Measurements from ENCODE around the gene GLTPD2. TPM values are rescaled to one million over a fixed set of nuclear protein-coding genes. Genes with fewer than 3 reads are reported as not detected.

GLTPD2 gene
- total RNA-seq, 4 donors from 2014 or later = not detected

DNA sequence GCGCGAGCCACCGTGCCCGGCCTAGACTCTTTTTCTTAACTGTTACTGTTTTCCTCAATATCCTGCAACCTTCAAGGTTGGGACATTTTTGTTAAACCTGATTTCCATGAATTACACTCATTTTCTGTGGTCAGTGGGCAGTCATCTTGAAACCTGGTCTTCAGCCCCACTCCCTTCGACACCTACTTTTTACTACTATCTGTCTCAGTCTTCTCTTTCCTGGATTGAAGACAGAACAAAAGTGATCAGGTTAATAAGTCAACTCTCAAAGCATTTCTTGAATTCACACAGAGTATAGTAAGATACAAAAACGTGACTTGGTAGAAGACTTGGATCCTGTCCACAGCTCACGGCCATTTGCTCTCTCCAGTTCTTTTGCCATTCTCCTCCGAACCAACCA, 50.5 kb downstream of the GLTPD2 start:
- DNase-seq = no peak
- Histone ChIP-seq H3K4me3 (replicated peaks in 1 of 3) (no peak overlapping the region), H3K4me1 (peaks cover 8 to 22% of the 10 kb centered on the region in 2 donors), H3K27me3 (no peaks in the 10 kb centered on the region), H3K27ac (no peak overlapping the region), H3K9me3 (no peaks in the 10 kb centered on the region), H3K36me3 (no peaks in the 10 kb centered on the region)
- 92 to 95% methylated on average over 8 of the region's 8 CpGs for WGBS, 2 donors
- intact Hi-C loops (cut with DNase I) = no loop called here
- TF ChIP-seq, protein P1, sequence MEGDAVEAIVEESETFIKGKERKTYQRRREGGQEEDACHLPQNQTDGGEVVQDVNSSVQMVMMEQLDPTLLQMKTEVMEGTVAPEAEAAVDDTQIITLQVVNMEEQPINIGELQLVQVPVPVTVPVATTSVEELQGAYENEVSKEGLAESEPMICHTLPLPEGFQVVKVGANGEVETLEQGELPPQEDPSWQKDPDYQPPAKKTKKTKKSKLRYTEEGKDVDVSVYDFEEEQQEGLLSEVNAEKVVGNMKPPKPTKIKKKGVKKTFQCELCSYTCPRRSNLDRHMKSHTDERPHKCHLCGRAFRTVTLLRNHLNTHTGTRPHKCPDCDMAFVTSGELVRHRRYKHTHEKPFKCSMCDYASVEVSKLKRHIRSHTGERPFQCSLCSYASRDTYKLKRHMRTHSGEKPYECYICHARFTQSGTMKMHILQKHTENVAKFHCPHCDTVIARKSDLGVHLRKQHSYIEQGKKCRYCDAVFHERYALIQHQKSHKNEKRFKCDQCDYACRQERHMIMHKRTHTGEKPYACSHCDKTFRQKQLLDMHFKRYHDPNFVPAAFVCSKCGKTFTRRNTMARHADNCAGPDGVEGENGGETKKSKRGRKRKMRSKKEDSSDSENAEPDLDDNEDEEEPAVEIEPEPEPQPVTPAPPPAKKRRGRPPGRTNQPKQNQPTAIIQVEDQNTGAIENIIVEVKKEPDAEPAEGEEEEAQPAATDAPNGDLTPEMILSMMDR (IDR thresholded peaks at IDR 0.05) = no peak
- TF ChIP-seq POLR2A (IDR thresholded peaks at IDR 0.05) = no peak

Other genes with a start within 250 kb of the GLTPD2 start
- 10 to 100 TPM; 23.5 to 50.2 (median 37.6) TPM for gene MYBBP1A, start 233.6 kb upstream of the GLTPD2 start, total RNA-seq
- 1 to 10 TPM in 1 of 4 donors, under 1 TPM in 1, not detected in 2; 0.56 to 1.3 TPM for gene GGT6, start 228.4 kb upstream of the GLTPD2 start, total RNA-seq
- gene SMTNL2, start 204.4 kb upstream of the GLTPD2 start, total RNA-seq = under 1 TPM; 0.44 to 0.81 (median 0.67) TPM
- not detected for gene ALOX15, start 147.3 kb upstream of the GLTPD2 start, total RNA-seq
- 10 to 100 TPM; 13.2 to 33.9 (median 28.1) TPM for gene PELP1, start 84.8 kb upstream of the GLTPD2 start, total RNA-seq
- 10 to 100 TPM in 3 of 4 donors, 1 to 10 TPM in 1; 8.4 to 20.6 (median 14.4) TPM for gene ARRB2, start 78.3 kb upstream of the GLTPD2 start, total RNA-seq
- gene MED11, start 57.5 kb upstream of the GLTPD2 start, total RNA-seq = 10 to 100 TPM; 37.3 to 54.7 (median 41.3) TPM
- under 1 TPM; 0.29 to 0.44 (median 0.37) TPM for gene ZMYND15, start 49.1 kb upstream of the GLTPD2 start, total RNA-seq
- 10 to 100 TPM in 3 of 4 donors, 1 to 10 TPM in 1; 6.6 to 13.7 (median 12.8) TPM for gene CXCL16, start 49.0 kb upstream of the GLTPD2 start, total RNA-seq
- not detected for gene TM4SF5, start 17.1 kb upstream of the GLTPD2 start, total RNA-seq
- 1 to 10 TPM in 2 of 4 donors, not detected in 2; 1.8 to 4.0 TPM for gene VMO1, start 2.6 kb upstream of the GLTPD2 start, total RNA-seq
- 100 to 1,000 TPM; 108 to 322 (median 141) TPM for gene PSMB6, start 7.2 kb downstream of the GLTPD2 start, total RNA-seq
- gene PLD2, start 18.2 kb downstream of the GLTPD2 start, total RNA-seq = 10 to 100 TPM; 10.7 to 20.0 (median 16.2) TPM
- gene MINK1, start 44.4 kb downstream of the GLTPD2 start, total RNA-seq = 10 to 100 TPM; 25.1 to 51.6 (median 31.2) TPM
- 1 to 10 TPM in 3 of 4 donors, under 1 TPM in 1; 0.33 to 1.9 (median 1.3) TPM for gene C17orf107, start 110.6 kb downstream of the GLTPD2 start, total RNA-seq
- gene CHRNE, start 114.1 kb downstream of the GLTPD2 start, total RNA-seq = under 1 TPM; 0.29 to 0.83 (median 0.49) TPM
- not detected for gene GP1BA, start 143.3 kb downstream of the GLTPD2 start, total RNA-seq
- 10 to 100 TPM; 29.3 to 62.4 (median 48.4) TPM for gene SLC25A11, start 151.1 kb downstream of the GLTPD2 start, total RNA-seq
- gene RNF167, start 151.3 kb downstream of the GLTPD2 start, total RNA-seq = 10 to 100 TPM; 47.1 to 77.0 (median 67.2) TPM
- 100 to 1,000 TPM; 228 to 606 (median 328) TPM for gene PFN1, start 159.6 kb downstream of the GLTPD2 start, total RNA-seq
- gene ENO3, start 162.2 kb downstream of the GLTPD2 start, total RNA-seq = 1 to 10 TPM in 3 of 4 donors, not detected in 1; 5.4 to 8.8 (median 5.5) TPM
- 10 to 100 TPM; 50.5 to 69.7 (median 68.3) TPM for gene SPAG7, start 178.9 kb downstream of the GLTPD2 start, total RNA-seq
- 10 to 100 TPM; 17.1 to 29.0 (median 20.4) TPM for gene CAMTA2, start 198.7 kb downstream of the GLTPD2 start, total RNA-seq
- gene INCA1, start 208.6 kb downstream of the GLTPD2 start, total RNA-seq = 1 to 10 TPM; 1.0 to 2.3 (median 1.4) TPM
- gene KIF1C, start 209.0 kb downstream of the GLTPD2 start, total RNA-seq = 100 to 1,000 TPM in 1 of 4 donors, 10 to 100 TPM in 3; 67.3 to 134 (median 86.9) TPM
- gene SLC52A1, start 246.5 kb downstream of the GLTPD2 start, total RNA-seq = under 1 TPM in 1 of 4 donors, not detected in 3; 0.11 TPM

Measured in thyroid gland (tissue), 4 donors.